Measurements from ENCODE around the gene CTXN1.
"Not testable (repeated sequence)": the region's sequence is repeated elsewhere in the genome, so short reads cannot be mapped to it uniquely, and the experiment has no call there.

Gene CTXN1

DNA sequence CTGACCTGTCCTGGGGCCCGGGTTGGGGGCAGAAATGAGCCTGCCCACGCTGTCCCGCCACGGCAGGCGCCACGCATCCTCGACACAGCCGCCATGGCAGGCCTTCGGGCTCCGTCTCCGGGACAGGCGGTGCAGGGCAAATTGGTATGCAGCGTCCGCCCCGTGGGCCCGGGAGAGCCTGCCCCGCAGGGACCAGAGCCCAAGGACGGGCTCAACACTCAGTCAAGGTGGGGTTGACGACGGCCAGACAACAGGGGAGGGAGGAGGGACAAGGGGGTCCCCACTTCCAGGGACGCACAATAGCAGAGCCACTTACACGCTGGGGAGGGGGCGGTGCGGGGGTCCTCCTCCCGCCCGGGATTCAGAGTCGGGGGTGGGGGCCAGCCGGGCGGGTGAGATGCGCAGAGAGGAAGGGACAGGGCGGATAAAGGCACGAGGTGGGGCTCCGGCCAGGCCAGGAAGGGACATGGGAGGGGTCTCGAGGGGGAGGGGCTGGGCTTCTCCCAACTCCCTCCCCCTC lies 1.2 kb downstream of the CTXN1 start:
- no peak for FAIRE-seq

DNA sequence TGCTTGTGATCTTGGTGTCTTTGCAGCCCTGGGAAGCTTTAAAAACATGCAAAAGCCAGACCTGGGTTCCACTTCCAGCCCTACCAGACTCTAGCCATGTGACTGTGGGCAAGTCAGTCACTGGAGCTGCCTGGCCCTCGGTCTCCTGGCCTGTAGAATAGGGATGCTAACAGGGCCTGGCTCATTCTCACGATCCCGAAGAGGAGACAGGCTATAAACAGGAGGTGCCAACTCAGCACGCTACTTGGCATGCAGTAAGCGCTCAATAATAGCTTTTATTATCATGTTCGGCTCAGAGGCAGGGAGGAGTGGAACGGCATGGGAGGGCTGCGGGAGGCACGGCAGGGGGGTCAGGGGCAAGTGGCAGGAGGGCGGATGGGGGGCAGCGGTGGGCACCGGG lies 1.7 kb downstream of the CTXN1 start:
- FAIRE-seq, result no peak

DNA sequence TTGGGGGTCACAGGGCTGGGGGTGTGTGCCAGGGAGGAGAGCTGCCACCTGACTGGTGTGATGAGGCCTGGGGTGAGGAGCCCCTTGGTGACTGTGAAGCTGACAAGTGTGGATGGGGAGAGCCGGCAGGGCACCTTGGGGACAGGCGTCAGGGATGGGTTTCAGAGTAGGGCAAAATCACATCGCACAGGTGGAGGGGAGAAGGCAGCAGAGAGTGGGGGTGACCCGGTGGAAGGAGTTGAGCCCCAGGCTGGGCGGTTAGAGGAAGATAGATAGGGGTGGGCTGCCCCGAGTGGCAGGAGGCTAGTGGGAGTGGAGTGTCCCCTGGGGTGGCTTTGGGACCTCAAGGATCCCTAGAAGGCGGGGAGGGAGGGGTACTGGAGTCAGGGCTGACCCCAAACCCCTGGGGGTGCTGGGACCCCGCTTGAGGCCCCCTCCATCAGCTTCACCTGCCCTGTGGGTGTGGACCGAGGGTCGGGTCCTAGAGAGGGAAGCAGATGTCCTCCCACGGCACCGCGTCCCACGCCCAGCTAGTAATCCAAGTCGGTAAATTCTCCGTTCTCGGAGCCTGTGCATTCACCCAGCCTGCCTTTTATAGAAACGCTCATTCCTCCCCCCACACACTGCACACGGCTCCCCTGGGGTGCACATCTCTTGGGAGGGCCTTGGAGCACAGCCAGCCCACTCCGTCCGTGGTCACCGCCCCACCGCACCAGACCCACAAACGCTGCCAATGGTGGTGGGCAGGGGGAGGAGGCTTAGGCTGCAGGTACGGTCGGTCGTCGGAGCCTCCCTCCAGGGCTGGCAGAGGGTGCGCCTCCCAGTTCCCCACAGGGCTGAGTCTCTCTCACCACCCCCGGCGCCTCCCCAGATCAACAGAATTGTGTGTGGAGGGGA lies 2.4 kb downstream of the CTXN1 start:
- no peak for FAIRE-seq

DNA sequence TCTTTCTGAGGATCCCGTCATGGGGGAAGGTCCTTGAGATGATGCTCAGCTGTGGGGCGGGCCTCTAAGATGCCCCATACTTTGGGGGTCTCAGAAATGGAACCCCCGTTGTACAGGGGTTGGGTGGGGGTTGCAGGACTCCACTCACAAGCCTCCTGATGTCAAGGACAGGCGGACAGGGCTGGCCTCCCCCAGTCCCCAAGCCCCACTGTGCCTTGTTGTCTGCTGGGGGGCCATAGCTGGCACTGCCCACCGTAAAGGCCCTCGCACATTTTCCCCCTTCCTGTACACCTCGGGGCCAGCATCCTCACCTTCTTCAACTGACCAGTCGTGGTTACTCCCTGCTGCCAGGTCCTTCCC lies 3.1 kb downstream of the CTXN1 start:
- FAIRE-seq, result no peak

DNA sequence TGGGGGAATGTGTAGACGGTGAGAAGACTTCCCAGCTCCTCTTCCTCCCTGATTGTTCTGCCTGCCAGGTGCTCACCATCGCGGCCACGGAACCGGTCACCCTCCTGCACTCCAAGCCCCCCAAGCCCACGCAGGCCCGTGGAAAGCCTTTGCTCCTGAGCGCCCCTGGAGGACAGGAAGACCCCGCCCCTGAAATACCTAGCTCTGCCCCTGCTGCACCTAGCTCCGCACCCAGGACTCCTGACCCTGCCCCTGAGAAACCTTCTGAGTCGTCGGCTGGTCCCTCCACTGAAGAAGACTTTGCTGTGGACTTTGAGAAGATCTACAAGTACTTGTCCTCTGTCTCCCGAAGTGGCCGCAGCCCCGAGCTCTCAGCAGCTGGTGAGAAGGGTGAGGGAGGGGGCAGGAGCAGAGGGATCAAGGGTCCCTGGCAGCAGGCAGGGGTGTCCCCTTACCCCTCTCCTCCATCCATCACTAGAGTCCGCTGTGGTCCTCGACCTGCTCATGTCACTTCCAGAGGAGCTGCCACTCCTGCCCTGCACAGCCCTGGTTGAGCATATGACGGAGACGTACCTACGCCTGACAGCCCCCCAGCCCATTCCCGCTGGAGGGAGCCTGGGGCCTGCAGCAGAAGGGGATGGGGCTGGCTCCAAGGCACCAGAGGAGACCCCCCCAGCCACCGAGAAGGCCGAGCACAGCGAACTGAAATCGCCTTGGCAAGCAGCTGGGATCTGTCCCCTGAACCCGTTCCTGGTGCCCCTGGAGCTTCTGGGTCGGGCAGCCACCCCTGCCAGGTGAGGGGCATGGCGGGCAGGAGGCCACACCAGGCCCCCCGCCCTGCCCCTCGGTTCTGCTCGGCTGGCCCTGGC lies 3.7 kb downstream of the CTXN1 start:
- no peak for FAIRE-seq

DNA sequence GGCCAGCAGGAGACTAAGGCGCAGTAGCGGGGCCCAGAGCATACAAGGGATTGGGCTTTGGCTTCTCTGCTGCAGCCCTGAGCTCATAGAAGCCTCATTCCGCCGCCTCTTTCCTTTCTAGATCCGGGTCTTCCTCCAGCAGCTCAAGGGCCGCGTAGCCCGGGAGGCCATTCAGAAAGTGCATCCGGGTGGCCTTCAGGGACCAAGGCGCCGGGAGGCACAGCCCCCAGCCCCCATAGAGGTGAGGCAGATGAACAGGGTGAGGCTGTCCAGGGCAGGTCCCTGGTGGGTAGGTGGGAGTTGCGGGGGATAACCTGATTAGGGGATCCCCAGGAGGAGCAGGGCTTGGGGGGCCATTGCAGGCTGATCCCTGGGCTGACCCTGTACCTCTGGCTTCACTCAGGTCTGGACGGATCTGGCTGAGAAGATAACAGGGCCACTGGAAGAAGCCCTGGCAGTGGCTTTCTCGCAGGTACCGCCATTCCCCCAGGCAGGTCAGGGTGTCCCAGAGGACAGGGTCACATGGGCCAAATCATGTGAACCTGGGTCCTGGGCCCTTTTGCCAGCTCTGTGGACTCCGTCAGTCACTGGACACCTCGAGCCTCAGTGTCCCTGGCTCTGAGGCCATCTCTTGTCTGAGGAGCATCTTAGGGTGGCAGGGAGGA lies 4.5 kb downstream of the CTXN1 start:
- FAIRE-seq, result no peak

DNA sequence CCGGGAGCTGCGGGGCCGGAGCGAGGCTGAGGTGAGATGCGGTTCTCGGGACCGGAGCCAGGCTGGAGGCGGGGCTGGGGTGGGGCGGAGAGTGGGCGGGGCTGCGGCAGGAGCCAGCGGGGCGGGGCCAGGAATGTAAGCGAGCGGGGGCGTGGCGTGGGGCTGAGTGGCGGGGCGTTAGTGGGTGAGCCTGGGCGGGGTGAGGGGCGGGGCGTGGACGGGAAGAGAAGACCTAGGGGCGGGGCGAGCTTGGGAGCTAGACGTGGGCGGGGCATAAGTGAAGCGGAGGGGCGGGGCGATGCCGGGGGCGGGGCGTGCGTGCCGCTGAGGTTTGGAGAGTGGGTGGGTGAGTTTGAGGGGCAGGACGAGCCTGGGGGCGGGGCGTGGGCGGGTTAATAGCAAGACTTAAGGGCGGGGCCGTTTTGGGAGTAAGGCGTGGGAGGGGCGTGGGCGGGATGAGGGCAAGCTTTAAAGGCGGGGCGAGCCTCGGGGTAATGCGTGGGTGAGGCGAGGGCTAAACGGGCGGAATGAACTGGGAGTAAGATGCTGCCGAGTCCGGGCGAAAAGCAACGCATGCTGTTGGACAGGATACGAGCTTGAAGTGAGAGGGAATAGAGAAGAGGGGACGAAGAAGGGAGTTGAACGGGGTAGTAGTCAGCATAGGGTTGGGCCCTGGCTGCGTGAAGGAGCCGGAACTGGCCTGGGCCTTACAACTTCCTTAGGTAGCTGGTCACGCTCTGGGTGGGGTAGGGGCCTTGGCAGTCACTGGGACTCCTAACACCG lies 5.2 kb downstream of the CTXN1 start:
- no peak for FAIRE-seq

DNA sequence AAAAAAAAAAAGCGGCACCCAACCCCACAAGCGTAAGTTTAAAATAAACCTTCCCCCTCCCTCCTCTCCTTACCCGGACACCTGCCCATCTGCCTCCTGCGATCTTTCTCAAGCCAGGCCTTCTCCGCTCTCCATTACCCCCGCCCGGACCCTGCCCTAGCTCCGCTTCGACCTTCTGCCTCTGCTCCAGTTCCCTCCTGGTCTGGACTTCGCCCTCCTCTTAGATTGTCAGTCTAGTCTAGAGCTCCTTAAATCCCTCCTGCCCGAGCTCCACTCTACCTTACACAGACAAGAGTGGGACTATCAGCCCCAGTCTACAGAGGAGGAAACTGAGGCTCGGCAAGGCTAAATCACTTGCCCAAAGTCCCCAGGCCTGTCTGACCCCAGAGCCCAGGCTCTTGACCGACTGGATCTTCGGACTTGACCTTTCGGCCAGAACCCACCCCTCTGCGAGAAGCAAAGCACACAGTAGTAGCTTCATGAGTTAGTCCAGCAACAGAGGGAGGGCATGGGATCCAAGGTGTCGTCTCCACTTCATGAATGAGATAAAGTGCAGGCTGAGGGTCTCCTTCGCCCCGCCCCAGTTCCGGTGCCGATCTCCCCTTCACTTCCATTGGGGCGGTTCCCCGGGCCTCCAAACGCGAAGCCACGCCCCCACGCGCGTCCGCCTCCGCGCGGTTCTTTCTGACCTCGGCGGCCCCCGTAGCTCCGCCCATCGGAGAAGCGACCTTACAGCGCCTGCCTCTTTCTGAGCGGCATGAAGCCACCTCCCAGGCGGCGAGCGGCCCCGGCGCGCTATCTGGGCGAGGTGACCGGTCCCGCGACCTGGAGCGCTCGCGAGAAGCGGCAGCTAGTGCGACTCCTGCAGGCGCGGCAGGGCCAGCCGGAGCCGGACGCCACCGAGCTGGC lies 6.1 kb downstream of the CTXN1 start, which contains the start of gene SNAPC2:
Gene SNAPC2, plus strand, starts transcription at position 729 of the 909 bp plus-strand sequence. Its CDS starts 29 bp downstream, at position 758.
- no peak for FAIRE-seq

DNA sequence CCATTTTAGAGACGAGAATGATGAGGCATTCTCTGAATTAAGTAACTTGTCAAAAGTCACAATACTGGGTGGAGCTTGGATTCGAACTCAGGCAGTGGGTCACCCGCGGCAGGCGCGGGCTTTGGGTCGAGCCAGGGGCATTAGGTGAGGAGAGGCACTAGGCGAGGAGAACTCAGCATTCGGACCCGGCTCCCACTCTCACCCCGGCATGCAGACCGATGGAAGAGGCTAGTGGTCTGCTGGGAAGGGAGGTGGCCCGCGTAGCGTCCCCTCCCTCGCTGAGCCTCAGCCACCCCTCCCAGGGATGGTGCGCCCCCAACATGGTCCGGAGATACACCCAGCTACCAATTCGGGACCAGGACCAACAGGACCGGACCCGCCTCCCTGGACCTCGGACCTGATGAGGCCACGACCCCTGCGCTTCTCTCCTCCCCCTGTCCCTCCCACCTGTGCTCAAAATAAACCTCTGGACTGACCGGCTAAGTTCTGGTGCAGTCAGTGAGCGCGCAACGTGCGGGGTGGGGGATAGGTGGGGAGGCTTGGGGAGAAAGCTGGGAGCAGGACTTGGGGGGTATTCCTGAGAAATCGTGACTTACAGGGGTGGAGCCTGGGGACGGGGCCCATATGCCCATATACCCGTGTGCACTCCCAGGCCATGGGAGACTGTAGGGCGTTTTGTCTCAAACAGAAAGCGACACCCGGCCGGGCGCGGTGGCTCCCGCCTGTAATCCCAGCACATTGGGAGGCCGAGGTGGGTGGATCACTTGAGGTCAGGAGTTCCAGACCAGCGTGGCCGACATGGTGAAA lies 7.1 kb downstream of the CTXN1 start:
- no peak for FAIRE-seq

DNA sequence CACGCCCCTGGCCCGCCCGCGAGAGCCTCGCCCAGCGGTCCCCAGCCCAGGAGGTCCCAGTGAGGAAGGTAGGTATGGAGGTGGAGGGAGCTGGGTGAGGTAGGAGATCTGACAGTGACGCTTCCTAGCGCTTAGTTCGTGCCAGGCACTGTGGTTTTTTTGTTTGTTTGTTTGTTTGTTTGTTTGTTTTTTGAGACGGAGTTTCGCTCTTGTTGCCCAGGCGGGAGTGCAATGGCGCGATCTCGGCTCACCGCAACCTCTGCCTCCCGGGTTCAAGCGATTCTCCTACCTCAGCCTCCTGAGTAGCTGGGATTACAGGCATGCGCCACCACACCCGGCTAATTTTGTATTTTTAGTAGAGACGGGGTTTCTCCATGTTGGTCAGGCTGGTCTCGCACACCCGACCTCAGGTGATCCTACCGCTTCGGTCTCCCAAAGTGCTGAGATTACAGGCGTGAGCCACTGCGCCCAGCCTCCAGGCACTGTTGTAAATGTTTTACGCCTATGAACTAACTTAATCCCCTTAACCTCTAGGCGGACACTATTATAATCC lies 7.8 kb downstream of the CTXN1 start:
- not testable (repeated sequence) for FAIRE-seq

DNA sequence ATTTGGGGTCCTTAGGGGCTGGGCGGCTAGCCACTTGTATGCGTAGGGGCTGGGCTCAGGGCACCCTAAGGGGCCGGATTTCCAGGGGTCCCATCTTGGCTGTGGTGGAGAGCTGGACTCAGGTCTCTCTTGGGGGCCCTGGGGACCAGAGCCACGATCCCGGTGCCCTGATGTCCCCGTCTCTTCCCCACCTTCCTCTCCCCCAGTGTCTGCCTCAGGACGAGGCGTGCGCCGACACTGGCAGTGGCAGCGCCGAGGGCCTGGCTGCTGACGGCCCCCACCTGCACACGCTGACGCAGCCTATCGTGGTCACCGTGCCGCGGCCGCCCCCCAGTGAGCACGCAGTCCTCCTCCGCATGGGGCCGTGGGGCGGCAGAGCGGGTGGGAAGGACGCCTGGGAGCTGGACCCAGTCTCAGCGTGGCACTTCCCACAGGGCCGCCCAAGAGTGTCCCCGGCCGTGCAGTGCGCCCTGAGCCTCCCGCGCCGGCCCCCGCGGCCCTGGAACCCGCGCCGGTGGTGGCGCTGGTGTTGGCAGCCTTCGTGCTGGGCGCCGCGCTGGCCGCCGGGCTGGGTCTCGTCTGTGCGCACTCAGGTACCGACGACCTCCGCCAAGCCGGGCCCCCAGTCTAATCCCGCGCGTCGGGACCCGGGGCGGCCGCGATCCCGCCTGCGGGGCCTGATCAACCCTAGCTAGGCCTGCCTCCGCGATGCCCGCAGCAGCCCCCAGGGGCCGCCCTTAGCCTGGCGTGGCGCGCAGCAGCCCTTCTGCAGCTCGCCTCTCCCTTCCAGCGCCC lies 8.5 kb downstream of the CTXN1 start:
- FAIRE-seq, result no peak

DNA sequence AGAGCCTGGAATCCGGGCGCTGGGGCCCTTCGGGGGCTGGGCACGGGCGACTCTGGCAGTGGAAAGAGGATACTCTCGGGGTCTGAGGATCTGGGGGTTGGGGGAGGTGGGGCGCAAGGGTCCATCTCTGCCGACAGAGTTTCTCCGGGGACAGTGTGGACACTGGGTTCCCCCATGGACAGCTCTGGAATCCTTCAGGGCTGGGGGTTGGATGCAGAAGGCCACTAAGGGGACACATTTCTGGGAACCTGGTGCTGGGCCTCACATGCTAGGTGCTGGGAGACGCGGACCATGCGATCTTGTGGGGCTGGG lies 9.0 kb downstream of the CTXN1 start:
- FAIRE-seq, result no peak

DNA sequence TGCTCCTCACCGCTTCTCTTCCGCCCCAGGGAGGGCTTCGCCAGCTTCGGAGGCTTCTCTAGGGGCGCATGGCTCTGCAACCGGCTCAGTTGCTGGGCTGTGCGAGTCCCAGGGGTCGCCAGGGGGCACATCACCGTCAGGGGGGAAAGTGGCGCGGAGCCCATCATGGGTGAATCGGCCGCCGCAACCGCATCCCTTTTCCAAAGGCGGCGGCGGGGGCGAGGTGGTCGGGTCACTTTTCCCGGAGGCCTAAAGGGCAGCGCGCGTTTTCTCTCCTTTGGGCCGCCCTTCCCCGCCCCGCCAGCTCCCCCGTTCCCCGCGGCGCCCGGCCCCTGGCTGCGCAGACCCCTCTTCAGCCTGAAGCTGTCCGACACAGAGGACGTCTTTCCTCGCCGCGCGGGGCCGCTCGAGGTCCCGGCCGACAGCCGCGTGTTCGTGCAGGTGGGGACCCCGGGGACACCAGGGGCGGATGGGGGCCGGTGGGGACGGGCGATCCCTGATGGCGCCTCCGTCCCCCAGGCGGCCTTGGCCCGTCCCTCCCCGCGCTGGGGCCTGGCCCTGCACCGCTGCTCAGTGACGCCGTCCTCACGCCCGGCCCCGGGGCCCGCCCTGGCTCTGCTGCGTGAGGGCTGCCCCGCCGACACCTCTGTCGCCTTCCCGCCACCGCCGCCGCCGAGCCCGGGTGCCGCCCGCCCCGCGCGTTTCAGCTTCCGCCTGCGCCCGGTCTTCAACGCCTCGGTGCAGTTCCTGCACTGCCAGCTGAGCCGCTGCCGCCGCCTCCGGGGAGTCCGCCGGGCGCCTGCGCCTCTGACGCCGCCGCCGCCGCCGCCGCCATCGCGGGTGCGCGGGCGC lies 9.6 kb downstream of the CTXN1 start:
- FAIRE-seq, result no peak

DNA sequence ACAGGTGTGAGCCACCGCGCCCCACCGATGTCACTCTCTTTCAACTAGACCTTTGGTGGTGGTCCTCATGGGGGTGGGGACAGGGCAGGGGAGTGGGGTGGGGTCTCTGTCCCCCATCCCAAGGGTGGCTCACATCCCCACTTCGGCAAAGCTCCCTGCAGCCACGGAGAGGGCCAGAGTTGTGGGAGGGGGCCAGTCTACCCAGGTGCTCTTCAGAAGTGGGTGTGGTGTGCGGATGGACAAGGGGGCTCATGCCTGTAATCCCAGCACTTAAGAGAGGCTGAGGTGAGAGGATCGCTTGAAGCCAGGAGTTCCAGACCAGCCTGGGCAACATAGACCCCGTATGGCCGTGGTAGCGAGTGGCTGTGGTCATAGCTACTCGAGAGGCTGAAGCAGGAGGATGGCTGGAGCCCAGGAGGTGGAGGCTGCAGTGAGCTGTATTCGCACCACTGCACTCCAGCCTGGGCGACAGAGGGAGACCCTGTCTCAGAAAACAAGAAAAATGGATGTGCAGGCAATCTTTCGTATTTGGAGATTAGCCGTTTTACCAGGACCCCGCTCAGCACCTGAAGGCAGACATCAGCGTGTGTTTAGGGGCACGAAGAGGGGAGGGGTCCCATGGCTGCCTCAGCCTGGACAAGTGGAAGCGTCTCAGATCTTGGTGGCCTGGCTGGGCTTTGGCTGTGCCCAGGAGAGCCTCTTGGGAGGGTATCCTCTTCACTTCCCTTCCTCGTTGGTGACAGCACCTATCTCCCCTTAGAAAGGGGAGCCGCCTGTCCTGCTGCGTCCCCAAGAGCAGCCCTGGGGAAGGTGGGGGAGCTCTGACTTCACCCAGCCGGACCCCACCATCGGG lies 10.5 kb downstream of the CTXN1 start:
- FAIRE-seq, result no peak

DNA sequence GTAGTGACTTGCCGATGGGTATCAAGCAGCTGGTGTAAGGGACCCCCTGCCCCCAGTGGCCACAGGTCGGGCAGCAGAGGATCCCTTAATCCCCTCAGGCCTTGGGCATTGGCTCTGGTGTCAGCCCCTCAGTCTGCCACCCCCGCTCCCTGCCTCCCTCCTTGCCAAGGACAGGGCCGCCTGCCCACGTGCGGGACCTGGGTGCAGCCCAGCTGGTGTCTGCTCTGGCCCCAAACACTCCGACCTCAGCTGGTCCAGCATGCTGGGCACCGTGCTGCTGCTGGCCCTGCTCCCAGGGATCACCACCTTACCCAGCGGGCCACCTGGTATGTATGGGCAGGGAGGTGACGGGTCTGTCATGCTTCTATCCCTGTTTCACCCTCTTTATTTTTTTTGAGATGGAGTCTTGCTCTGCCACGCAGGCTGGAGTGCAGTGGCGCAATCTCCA lies 11.3 kb downstream of the CTXN1 start, which contains the start of gene TGFBR3L:
Gene TGFBR3L, plus strand, starts transcription at position 233 of the 448 bp plus-strand sequence.
- FAIRE-seq, result no peak

DNA sequence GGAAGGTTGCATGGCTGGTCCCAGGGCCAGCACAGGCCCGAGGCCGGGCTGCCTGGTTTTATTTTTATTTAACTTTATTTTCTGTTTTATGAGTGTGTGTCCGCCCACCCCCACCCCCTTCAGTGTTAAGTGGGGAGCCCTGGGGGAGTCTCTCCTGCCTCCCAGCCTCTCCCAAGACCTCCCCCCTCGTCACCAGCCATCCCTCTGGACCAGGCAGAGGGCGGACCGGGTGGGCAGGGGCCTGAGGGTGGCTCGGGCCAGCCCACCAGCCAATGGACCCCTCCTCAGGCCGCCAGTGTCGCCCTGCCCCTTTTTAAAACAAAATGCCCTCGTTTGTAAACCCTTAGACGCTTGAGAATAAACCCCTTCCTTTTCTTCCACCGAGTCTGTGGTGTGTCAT lies 11.8 kb downstream of the CTXN1 start:
- FAIRE-seq, result no peak

DNA sequence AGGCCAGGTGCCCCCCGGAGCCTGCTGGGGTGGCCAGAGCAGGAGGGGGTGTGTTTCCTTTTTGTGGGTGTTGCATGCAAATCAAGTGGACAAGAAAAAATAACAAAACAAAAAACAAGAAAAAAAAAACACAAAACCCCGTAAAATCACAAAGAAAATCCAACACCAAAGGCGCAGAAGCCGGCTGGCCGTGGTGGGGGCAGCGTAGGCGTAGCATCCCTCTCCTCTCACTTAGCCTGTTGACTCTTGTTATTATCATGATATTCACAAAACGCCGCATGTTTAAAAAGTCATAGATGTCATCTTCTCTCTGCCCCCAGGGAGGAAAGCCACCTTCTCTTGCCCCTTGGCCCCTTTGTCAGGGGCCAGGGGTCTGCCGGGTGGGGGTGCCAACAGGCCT lies 12.3 kb downstream of the CTXN1 start:
- FAIRE-seq, result no peak

Measured in TTC549 (cell line).